ENCODE results near the gene NME3. TPM values are rescaled to one million over a fixed set of nuclear protein-coding genes. Genes with fewer than 3 reads are reported as not detected.
A peak's percentile ranks its signal among the peaks of the same experiment; 100 is the strongest.

Gene NME3
- total RNA-seq, result 100 to 1,000 TPM in 1 of 2 donors, 10 to 100 TPM in 1; 68.1 to 165 TPM

DNA sequence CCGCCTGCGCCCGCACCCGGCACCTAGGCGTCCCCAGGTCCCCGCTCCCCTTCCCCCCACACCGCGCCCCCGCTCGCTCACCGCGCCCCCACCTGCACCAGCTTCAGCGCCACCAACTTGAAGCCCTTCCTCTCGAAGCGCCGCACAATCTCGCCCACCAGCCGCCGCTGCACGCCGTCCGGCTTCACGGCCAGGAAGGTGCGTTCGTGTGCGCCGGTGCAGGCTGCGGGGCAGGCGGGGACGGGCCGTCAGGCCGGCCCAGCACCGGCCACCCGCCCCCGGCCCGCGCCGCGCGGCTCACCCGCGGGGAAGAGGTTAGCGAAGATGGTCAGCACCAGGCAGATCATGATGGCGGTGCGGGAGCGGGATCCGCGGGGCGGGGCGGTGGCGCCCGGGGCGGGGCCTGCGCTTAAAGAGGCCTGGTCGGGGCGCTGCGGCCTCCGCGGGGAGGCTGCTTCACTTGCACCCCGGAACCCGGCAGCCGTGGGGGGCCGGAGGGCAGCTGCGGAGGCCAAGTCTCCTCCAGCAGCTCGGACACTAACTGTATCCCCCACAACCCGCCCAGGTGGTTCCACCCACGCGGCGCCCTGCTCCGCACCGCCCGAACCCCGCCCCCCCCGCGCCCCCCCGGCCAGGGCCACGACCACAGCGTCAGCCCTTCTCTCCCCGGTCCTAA lies at the start of gene NME3:
Gene NME3, minus strand, starts transcription at position 356 of the 676 bp plus-strand sequence. Its CDS starts 9 bp downstream, at position 347.
- Histone ChIP-seq H3K4me1 (ENCODE audit: control insufficient read depth in 1 of 2, low read depth in 2 of 2) (peaks cover 15 to 41% of the 10 kb centered on the region in 2 donors), H3K27ac (peak within 1 kb of the TSS; percentile 84 to 92), H3K9me3 (no peaks in the 10 kb centered on the region), H3K4me3 (peak within 1 kb of the TSS; percentile 95), H3K27me3 (replicated peaks; ENCODE audit: insufficient read depth) (no peaks in the 10 kb centered on the region), H3K36me3 (peaks cover 22% of the 10 kb centered on the region)
- TF ChIP-seq, protein P1, sequence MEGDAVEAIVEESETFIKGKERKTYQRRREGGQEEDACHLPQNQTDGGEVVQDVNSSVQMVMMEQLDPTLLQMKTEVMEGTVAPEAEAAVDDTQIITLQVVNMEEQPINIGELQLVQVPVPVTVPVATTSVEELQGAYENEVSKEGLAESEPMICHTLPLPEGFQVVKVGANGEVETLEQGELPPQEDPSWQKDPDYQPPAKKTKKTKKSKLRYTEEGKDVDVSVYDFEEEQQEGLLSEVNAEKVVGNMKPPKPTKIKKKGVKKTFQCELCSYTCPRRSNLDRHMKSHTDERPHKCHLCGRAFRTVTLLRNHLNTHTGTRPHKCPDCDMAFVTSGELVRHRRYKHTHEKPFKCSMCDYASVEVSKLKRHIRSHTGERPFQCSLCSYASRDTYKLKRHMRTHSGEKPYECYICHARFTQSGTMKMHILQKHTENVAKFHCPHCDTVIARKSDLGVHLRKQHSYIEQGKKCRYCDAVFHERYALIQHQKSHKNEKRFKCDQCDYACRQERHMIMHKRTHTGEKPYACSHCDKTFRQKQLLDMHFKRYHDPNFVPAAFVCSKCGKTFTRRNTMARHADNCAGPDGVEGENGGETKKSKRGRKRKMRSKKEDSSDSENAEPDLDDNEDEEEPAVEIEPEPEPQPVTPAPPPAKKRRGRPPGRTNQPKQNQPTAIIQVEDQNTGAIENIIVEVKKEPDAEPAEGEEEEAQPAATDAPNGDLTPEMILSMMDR (IDR thresholded peaks at IDR 0.05), result no peak
- DNase-seq (ENCODE audit: low spot score), result no peak
- ATAC-seq (ENCODE audit: insufficient number of reproducible peaks, low FRiP score, low read depth), result no peak

DNA sequence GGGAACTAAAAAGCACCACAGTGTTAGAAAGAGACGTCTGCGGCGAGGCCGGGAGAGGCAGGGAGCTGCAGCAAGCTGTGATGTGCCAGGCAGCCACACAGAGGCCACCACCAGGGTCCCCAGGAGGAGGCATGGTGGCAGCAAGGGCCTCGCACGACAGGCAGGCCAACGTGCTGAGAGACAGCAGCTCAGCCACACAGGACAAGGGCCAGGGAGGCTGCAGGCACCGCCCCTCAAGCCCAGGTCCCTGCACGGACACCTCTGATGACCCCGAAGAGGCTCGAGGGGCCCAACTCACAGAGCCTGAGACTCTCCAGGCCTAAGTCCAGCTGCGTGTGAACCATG lies 49.6 kb upstream of the NME3 start:
- DNase-seq (ENCODE audit: low spot score) (no peak), ATAC-seq (ENCODE audit: insufficient number of reproducible peaks, low FRiP score, low read depth) (no peak)
- TF ChIP-seq, protein P1 (IDR thresholded peaks at IDR 0.05), result no peak
- no peaks in the 10 kb centered on the region for H3K27me3 ChIP-seq (replicated peaks; ENCODE audit: insufficient read depth)
- H3K4me3 ChIP-seq, result no peak overlapping the region
- H3K9me3 ChIP-seq, result no peaks in the 10 kb centered on the region
- H3K27ac ChIP-seq, result no peak overlapping the region
- H3K4me1 ChIP-seq (ENCODE audit: control insufficient read depth in 1 of 2, low read depth in 2 of 2), result peaks cover 8 to 23% of the 10 kb centered on the region in 2 donors
- H3K36me3 ChIP-seq, result peaks cover 61% of the 10 kb centered on the region

DNA sequence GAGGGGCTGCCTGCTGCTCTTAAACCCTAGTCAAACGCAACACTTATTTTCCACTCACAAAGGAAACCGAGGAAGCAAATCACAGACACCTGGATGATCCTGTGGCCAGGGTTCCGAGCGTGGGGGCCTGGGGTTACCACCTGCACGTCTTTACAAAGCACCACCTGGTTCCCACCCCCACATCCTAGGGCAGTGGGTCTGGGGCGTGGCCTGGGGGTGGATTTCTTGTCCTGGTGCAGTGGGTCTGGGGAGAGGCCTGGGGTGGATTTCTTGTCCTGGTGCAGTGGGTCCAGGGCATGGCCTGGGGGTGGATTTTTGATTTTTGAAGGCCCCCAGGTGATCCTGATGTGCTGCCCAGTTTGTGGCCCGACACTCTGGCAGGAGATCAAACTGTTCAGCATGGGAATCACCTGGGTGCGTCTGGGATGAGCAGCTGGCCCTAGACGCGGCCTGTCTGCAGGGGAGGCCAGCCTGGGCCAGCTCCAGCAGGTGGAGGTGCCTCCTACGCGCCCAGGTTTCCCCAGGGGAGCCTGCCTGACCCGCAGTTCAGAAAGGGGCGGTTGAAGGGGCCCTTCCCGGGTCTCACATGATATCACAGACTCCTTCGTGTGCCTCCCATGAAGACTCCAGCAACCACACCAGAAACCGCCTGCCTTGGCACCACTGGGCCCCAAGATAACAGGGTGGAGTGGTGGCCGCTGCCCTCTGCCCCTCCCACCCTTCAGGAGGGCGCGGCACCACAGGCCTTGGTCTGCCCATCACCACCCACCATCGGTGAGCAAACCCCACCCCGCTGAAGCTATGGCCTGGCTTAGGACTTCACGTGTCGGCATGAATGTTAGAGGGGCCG lies 49.0 kb upstream of the NME3 start:
- H3K36me3 ChIP-seq, result peaks cover 61% of the 10 kb centered on the region
- H3K27me3 ChIP-seq (replicated peaks; ENCODE audit: insufficient read depth), result no peaks in the 10 kb centered on the region
- peaks cover 3 to 17% of the 10 kb centered on the region in 2 donors for H3K4me1 ChIP-seq (ENCODE audit: control insufficient read depth in 1 of 2, low read depth in 2 of 2)
- H3K27ac ChIP-seq, result no peak overlapping the region
- H3K4me3 ChIP-seq, result no peak overlapping the region
- ATAC-seq (ENCODE audit: insufficient number of reproducible peaks, low FRiP score, low read depth) (no peak), DNase-seq (ENCODE audit: low spot score) (no peak)
- TF ChIP-seq, protein P1 (IDR thresholded peaks at IDR 0.05), result no peak
- no peaks in the 10 kb centered on the region for H3K9me3 ChIP-seq

DNA sequence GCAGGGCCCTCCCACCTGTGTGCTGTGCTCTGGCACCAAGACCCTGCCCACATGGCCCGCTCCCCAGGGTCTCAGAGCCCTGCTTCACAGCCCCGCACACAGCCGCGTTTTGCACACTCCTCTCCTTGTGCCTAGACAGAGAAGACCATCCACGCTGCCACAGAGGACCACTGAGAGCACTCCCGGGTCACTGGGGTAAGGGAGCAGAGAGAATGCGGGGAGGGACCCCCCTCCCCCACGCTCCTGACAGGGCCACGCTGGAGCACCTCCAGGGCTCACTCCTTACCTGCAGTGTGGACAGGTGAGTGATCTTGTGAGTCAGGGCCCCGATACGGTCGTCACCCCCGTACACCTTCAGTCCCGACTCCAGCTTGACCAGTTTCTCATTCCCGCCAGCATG lies 48.3 kb upstream of the NME3 start:
- TF ChIP-seq, protein P1 (IDR thresholded peaks at IDR 0.05), result no peak

DNA sequence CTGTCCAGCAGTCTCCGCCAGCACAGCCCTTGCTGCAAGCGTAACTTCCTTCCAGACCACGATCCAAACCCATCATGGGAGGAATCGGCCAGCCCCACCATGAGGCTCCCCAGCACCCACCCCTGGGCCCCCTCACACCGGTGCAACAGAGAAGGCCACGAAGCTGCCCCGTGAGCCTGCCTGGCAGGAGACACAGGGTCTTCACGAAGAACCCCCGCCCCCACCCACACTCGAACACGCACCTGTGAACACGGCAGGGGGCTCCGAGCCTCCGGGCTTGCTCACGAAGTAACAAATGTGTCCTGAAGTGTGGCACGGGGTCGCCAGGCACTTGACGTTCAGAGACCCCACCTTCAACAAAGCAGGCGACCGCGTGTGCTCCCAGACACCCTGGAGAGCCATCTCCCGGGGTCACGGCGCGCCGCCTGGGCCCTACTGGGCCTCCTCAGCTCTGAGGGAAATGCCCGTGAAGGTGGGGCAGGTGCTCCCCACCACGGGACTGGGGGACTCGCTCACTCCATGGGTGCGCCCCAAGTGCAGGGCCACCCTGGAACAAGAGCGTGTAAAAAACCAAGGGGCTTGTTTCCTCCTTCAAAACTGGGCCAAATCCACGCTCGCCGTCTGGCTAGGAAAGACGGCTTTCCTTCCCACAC lies 47.7 kb upstream of the NME3 start:
- ATAC-seq (ENCODE audit: insufficient number of reproducible peaks, low FRiP score, low read depth), result no peak
- peaks cover 0 to 4% of the 10 kb centered on the region in 2 donors for H3K4me1 ChIP-seq (ENCODE audit: control insufficient read depth in 1 of 2, low read depth in 2 of 2)
- no peaks in the 10 kb centered on the region for H3K9me3 ChIP-seq
- no peak overlapping the region for H3K27ac ChIP-seq
- H3K36me3 ChIP-seq, result peaks cover 61% of the 10 kb centered on the region
- no peak overlapping the region for H3K4me3 ChIP-seq
- no peaks in the 10 kb centered on the region for H3K27me3 ChIP-seq (replicated peaks; ENCODE audit: insufficient read depth)
- no peak for DNase-seq (ENCODE audit: low spot score)
- TF ChIP-seq, protein P1 (IDR thresholded peaks at IDR 0.05), result no peak

More for the DNA sequence above, 48.3 kb upstream of the NME3 start:
- no peak overlapping the region for H3K27ac ChIP-seq
- H3K36me3 ChIP-seq, result peaks cover 61% of the 10 kb centered on the region
- H3K9me3 ChIP-seq, result no peaks in the 10 kb centered on the region
- peaks cover 0 to 10% of the 10 kb centered on the region in 2 donors for H3K4me1 ChIP-seq (ENCODE audit: control insufficient read depth in 1 of 2, low read depth in 2 of 2)
- no peak overlapping the region for H3K4me3 ChIP-seq
- DNase-seq (ENCODE audit: low spot score) (no peak), ATAC-seq (ENCODE audit: insufficient number of reproducible peaks, low FRiP score, low read depth) (no peak)
- H3K27me3 ChIP-seq (replicated peaks; ENCODE audit: insufficient read depth), result no peaks in the 10 kb centered on the region
